ENCODE measurements around the gene BLOC1S2.
"Not testable (repeated sequence)": the region's sequence is repeated elsewhere in the genome, so short reads cannot be mapped to it uniquely, and the experiment has no call there.

BLOC1S2 gene

DNA sequence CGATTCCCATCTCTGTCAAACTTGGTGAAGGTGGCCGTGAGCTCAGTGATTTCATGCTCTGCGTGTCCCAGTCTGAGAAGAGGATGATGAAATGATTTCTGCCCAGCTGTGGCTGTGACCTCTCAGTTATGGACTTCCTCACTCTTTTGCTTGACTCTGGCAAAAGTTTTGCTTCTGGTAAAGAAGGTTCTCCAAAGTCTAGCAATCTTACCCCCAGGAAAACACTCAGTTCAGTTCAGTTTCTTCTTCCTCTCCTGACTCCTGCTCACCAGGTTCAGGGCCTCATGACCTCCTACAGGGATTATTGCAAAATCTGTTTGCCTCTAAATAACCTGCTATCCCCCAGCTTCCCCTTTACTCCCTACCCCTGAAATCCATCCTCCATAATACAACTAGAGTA lies 4.9 kb upstream of the BLOC1S2 start:
- no peak for DNase-seq (ENCODE audit: low read depth in 2 of 2)

DNA sequence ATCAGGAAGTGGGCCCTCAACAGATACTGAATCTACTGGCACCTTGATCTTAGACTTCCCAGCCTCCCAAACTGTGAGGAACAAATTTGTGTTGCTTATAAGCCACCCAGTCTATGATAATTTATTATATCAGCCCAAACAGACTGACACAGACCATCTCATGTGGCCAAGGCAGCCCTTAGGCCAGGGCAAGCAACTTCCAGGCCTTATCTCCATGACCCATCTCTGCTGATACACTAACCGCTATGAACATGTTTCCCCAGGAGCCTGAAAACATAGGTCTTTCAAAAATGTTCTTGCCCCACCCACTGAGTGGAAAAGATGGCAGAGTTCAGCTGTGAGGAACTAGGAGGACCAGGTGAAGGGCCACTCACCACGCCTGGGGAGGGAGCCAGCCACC lies 3.2 kb upstream of the BLOC1S2 start:
- DNase-seq (ENCODE audit: low read depth in 2 of 2): no peak

DNA sequence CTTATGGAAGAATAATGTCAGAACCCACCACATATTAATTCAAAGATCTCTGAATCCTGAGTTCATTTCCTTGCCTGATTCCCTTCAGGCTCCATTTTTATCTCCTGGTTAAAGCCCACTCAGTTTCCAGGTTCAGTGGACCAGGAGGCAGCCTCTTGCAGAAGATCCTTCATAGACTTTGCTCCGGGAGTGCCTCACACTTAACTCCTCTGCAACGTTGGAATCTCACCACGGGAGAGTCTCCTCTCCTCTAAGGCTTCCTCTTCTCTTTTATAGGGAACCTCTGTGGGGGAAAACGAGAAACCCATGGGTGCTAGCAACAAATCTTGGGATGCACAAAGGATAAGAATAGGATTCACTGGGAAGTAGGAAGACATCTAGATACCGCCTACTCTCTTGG lies 1.7 kb upstream of the BLOC1S2 start:
- DNase-seq (ENCODE audit: low read depth in 2 of 2): no peak

DNA sequence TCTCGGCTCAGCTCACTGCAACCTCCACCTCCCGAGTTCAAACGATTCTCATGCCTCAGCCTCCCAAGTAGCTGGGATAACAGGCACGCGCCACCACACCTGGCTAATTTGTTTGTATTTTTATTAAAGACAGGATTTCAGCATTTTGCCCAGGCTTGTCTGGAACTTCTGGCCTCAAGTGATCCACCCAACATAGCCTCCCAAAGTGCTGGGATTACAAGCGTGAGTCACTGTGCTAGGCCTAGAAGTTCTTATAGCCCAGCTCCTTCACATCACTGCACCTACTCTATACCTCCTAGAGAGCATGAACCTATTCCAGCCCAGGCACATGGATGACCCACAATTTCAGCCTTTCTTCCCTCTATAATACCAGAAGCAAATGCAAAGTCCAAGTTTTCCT lies 1.3 kb upstream of the BLOC1S2 start:
- no peak for DNase-seq (ENCODE audit: low read depth in 2 of 2)

DNA sequence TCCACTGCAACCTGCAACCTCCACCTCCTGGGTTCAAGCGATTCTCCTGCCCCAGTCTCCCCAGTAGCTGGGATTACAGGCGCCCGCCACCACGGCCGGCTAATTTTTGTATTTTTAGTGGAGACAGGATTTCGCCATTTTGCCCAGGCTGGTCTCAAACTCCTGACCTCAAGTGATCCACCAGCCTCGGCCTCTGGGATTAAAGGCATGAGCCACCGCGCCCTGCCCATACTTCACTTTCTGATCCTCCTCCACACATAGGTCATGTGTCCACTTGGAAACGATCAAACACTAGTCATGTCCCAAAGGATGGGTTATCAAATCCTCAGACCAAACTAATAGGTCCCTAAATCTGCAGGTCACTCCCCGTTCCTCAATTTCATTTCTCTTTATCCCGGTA lies 1.2 kb downstream of the BLOC1S2 start:
- not testable (repeated sequence) for DNase-seq (ENCODE audit: low read depth in 2 of 2)

DNA sequence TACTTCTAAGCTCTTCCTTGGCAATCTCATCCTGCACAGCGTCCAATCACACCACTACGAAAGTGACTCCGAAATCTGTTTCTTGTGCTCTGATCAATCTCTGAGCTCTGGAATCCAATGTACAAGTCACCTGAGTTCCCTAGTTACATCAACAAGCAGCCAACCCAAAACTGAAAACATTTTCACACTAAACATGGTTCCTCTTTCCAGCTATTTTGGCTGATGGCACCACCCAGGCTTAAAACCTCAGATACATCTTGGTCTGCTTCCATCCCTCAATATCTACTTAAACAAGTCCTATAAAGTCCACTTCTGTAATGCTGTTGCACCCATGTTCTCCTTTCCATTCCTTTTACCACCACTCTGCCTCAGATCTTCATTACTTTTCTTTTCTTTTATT lies 3.6 kb downstream of the BLOC1S2 start:
- no peak for DNase-seq (ENCODE audit: low read depth in 2 of 2)

DNA sequence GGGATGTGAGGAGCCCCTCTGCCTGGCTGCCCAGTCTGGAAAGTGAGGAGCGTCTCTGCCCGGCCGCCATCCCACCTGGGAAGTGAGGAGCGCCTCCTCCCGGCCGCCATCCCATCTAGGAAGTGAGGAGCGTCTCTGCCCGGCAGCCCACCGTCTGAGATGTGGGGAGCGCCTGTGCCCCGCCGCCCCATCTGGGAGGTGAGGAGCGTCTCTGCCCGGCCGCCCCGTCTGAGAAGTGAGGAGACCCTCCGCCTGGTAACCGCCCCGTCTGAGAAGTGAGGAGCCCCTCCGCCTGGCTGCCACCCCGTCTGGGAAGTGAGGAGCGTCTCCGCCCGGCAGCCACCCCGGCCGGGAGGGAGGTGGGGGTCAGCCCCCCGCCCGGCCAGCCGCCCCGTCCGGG lies 9.5 kb downstream of the BLOC1S2 start:
- DNase-seq (ENCODE audit: low read depth in 2 of 2): not testable (repeated sequence)

DNA sequence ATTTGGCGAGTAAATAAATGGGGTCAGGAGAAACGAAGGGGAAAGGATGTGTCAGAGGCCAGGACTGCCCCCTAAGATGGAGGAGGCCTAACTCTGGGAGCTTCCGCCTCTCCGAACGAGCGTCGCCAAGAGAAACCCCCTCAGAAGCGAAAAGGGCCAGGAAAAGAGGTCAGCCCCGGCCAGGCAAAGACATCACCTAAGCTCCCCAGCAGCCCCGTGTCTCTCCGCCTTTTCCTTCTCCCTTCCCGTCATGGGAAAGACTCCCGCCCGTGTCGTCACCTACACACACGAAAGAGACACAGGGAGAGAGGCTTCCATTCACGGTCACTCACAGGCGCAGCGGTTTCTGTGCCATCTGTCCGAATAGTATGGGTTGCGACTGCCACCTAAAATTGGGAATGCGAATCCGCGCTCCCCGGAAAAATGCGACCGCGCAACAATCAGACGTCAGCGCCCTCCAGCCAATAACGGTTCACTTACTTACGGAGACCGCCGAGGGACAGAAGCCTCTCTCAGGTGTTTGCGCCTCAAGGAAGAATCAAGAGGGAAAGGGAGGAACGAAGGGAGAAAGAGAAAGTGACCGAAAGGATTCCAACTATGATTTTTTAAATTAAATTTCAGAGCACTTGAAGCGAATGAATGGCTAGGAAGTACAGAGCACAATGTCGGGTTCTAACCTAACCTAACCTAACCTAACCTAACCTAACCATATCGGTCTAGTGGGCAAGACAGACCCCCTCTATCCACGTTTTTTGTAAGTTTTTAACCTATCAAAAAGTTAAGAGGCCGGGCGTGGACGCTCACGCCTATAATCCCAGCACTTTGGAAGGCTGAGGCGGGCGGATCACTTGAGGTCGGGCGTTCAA lies 19.0 kb downstream of the BLOC1S2 start, which contains the start of gene CWF19L1:
Gene CWF19L1, minus strand, starts transcription at position 400 of the 866 bp plus-strand sequence. Its CDS starts 45 bp downstream, at position 355.
- peak; percentile 53 to 58 for DNase-seq (ENCODE audit: low read depth in 2 of 2)

DNA sequence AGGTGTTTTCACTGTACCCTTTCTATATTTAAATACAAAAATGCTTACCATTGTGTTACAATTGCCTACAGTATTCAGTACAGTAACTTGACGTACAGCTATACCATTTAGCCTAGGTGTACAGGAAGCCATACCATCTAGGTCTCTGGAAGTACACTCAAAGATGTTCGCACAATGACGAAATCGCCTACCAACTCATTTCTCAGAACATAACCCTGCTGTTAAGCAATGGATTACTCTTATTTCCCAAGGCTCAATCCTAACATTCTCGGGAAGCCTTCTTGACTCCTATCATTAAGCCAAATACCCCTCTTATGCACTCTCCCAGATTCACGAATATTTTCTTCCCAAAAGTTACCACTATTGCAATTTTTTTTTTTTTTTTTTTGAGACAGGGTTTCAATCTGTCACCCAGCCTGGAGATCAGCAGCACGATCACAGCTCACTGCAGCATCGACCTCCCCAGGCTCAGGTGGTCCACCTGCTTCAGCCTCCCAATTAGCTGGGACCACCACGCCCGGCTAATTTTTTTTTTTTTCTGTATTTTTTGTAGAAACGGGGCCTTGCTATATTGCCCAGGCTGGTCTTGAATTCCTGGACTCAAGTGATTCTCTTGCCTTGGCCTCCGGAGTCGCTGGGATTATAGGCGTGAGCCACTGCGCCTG lies 20.5 kb downstream of the BLOC1S2 start:
- no peak for DNase-seq (ENCODE audit: low read depth in 2 of 2)

DNA sequence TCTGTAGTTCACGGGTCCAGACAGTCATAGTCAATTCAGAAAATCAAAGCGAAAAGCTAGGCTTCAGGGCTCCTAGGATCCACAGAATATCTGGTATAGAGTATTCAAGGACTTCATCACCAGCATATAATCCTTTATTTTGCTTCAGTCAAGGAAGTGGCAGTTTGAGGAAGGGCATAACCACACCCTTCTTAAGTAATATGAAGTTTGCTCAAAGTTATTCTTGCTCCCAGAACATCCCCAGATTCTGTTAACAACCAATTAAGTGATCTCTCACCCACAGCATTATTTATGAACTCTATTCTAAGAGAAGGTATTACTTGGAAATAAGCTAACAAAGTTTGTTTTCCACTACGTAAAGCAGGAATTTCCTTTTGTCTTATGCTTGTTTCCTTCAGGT lies 32.3 kb downstream of the BLOC1S2 start:
- no peak for DNase-seq (ENCODE audit: low read depth in 2 of 2)

DNA sequence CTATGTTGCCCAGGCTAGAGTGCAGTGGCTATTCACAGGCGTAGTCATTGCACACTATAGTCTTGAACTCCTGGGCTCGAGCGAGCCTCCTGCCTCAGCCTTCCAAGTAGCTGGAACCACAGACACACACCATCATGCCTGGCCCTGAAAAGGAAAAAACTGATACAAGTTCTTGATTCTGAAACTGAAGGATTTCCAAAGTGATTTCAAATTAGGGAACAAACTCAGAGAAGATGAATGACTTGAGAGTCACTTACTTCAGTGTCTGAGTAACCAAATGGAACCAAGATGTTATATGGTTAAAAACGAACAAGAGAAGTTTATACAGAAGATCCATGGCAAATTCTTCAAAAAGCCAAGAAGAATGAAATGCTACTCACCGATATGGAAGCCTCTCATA lies 33.4 kb downstream of the BLOC1S2 start:
- DNase-seq (ENCODE audit: low read depth in 2 of 2): no peak

DNA sequence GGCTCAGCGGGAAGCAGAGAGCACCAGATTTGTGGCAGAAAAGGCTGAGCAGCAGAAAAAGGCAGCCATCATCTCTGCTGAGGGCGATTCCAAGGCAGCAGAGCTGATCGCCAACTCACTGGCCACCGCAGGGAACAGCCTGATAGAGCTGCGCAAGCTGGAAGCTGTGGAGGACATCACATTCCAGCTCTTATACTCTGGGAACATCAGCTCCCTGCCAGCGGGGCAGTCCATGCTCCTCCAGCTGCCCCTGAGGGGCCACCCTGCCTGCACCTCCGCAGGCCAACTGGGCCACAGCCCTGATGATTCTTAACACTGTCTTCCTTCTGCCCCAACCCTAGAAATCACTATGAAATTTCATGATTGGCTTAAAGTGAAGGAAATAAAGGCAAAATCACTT lies 37.7 kb downstream of the BLOC1S2 start:
- DNase-seq (ENCODE audit: low read depth in 2 of 2): no peak

DNA sequence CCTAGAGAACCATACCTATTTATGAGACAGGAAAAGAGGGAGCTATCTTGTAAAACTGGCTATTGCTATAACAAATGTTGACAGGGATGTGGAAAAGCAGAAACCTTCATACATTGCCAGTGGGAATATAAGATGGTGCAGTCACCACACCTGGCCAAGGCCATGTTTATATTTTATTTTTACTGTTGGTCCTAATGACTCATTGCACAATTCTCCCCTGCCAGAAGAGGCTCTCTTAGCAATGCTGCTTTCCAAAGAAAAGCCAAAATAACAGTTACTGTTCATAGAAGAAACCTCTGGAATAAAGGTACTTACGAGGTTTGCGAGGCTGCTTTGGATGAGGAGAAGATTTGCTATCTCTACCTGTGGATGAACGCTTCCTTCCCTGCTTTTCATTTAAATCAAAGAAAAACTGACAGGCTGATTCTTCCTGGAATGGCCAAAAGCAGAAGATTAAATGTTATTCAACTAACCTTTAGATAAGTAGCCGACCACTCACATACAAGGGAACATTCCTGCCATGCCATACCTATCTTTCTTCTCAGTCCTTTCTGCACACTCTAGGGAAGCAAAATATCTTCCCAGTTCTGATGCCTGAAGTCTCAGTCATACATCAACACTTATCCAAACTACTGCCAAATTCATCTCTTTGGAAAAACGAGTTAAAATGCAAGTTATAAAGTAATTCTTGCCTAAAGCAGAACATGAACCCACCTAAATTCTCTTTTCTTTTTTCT lies 40.8 kb downstream of the BLOC1S2 start:
- DNase-seq (ENCODE audit: low read depth in 2 of 2): no peak

DNA sequence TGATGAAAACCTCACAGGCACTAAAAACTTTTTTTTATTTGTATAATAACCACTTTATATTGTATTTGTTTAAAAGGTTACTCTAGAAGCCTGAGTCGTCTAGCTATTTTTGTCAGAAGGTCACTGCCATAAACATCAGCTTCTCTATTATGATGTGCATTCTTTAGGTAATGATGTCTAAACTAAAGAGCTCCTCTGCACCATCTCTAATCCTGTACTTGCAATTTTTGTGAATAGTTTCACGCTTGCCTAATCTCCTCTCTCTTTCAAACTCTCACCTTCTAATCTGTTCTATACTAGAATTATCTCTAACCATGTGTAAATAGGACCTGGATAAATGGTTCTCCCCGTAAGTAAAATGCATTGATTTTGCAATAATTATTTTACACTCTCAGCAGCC lies 46.6 kb downstream of the BLOC1S2 start:
- no peak for DNase-seq (ENCODE audit: low read depth in 2 of 2)

DNA sequence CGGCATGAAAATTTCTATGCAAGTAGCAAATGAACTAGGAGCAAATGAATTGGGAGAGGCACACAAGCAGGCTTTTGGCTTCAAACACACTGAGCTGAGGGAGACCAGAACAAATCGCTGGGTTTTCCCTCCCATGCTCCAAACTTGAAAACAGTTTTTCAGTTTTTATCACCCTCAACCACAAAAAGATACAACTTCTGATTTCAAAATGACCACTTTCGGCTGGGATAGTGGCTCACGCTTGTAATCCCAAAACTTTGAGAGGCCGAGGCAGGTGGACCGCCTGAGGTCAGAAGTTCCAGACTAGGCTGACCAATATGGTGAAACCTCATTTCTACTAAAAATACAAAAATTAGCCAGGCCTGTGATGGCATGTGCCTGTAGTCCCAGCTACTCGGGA lies 48.1 kb downstream of the BLOC1S2 start:
- no peak for DNase-seq (ENCODE audit: low read depth in 2 of 2)

DNA sequence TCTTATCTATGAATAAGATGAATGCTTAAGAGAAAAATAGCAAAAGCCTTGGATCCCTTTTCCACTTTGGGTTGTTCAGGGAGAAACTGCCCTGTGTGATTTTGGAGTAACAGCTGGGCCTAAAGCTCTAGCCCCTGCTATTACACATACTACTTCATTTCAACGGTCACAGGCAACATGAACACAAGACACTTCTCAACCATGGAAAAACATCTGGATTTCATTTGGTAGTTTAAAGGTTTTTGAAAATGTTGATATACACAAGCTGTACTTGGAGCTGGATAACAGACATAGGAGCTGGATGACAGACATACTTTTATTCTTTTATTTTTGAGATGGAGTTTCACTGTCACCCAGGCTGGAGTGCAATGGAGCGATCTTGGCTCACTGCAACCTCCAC lies 54.4 kb downstream of the BLOC1S2 start:
- no peak for DNase-seq (ENCODE audit: low read depth in 2 of 2)

DNA sequence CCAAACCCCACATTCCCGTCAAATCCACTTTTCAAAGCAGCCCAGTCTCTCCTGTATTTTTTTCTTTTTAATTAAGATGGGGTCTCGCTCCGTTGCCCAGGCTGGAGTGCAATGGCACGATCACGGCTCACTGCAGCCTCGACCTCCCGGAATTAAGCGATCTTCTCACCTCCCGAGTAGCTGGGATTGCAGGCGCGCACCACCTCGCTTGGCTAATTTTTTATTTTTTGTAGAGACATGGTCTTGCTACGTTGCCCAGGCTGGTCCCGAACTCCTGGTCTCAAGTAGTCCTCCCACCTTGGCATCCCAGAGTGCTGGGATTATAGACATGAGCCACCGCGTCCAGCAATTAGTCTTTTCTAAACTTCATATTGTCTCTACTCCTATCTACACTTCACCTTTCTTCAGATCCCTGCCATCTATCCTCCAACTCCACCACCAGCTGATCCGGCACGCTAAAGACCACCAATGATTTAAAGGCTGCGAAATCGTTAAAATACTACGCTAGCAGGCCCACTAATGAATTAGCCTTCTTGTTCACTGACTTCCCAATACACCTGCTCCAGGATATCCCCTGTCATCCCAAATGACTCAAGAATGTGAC lies 56.6 kb downstream of the BLOC1S2 start:
- no peak for DNase-seq (ENCODE audit: low read depth in 2 of 2)

DNA sequence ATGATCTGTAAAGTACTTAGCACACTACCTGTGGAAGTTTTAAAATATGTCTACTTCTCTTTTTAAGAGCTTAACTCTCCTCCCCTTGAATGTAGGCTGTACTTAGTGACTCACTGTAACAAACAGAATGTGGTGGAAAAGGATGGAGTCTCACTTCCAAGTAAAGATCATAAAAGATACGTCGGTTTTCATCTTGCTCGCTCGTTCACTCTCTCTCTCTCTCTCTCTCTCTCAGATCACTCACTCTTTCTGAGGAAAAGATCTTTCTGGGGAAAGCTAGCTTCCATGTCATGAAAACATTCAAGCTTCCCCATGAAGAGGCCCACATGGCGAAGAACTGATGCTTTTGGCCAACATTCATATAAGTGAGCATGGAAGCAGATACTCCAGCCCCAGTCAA lies 62.6 kb downstream of the BLOC1S2 start:
- DNase-seq (ENCODE audit: low read depth in 2 of 2): no peak

Data from fibroblast of skin of left biceps (primary cell).